H9 (cell line): ENCODE data around the gene POLN. TPM values are rescaled to one million over a fixed set of nuclear protein-coding genes. Genes with fewer than 3 reads are reported as not detected.
A peak's percentile ranks its signal among the peaks of the same experiment; 100 is the strongest.

Experiments used
- DNase-seq: peaks from one replicate; pipeline ENCODE4 v3.0.0-alpha.2; 2017
- H2AFZ ChIP-seq: one replicate; pipeline ENCODE4 v1.6.1; 2013; ENCODE audit warnings: mild to moderate bottlenecking, low read length, control low read depth, moderate library complexity
- H2AK5ac ChIP-seq: 2 replicates; pipeline ENCODE4 v1.6.1; 2013; ENCODE audit warnings: low read length, control low read depth, mixed read lengths; ENCODE audit not compliant: insufficient read length
- H2BK120ac ChIP-seq: one replicate; pipeline ENCODE4 v1.6.1; 2013; ENCODE audit warnings: low read depth, mild to moderate bottlenecking, low read length, control low read depth, inconsistent platforms; ENCODE audit not compliant: poor library complexity, severe bottlenecking
- H2BK12ac ChIP-seq: 2 replicates; pipeline ENCODE4 v1.6.1; 2013; ENCODE audit warnings: low read length, control low read depth, mixed read lengths, low read depth; ENCODE audit not compliant: insufficient read length
- H2BK15ac ChIP-seq: 2 replicates; pipeline ENCODE4 v1.6.1; 2013; ENCODE audit warnings: low read depth, low read length, control low read depth
- H2BK20ac ChIP-seq: one replicate; pipeline ENCODE4 v1.6.1; 2013; ENCODE audit warnings: low read depth, mild to moderate bottlenecking, low read length, control low read depth, inconsistent platforms; ENCODE audit not compliant: poor library complexity, severe bottlenecking
- H2BK5ac ChIP-seq: 2 replicates; pipeline ENCODE4 v1.6.1; 2013; ENCODE audit warnings: low read length, control low read depth, mixed read lengths; ENCODE audit not compliant: insufficient read length
- H3K14ac ChIP-seq: 2 replicates; pipeline ENCODE4 v1.6.1; 2013; ENCODE audit warnings: low read length, control low read depth; ENCODE audit not compliant: insufficient read depth
- H3K18ac ChIP-seq: 2 replicates; pipeline ENCODE4 v1.6.1; 2013; ENCODE audit warnings: low read depth, mild to moderate bottlenecking, mixed read lengths, low read length, control low read depth; ENCODE audit not compliant: insufficient read length
- H3K23ac ChIP-seq: 2 replicates; pipeline ENCODE4 v1.6.1; 2013; ENCODE audit warnings: low read length, control low read depth, mixed read lengths, low read depth; ENCODE audit not compliant: insufficient read length
- H3K23me2 ChIP-seq: 2 replicates; pipeline ENCODE4 v1.6.1; 2013; ENCODE audit warnings: low read depth, mild to moderate bottlenecking, mixed read lengths, low read length, control low read depth; ENCODE audit not compliant: insufficient read length, poor library complexity, severe bottlenecking
- H3K27ac ChIP-seq: 2 replicates; pipeline ENCODE4 v1.5.1; 2013; ENCODE audit warnings: low read length, control low read depth, mixed read lengths, low read depth; ENCODE audit not compliant: insufficient read length
- H3K27me3 ChIP-seq: 2 replicates; pipeline ENCODE4 v1.6.1; 2013; ENCODE audit warnings: low read length, control low read depth, inconsistent platforms; ENCODE audit not compliant: insufficient read depth
- H3K4ac ChIP-seq: 2 replicates; pipeline ENCODE4 v1.6.1; 2013; ENCODE audit warnings: low read depth, mild to moderate bottlenecking, control low read depth, inconsistent platforms, low read length, moderate library complexity
- H3K4me1 ChIP-seq: 2 replicates; pipeline ENCODE4 v1.6.1; 2013; ENCODE audit warnings: low read length, control low read depth, inconsistent platforms; ENCODE audit not compliant: insufficient read depth
- H3K4me2 ChIP-seq: 2 replicates; pipeline ENCODE4 v1.6.1; 2013; ENCODE audit warnings: low read length, control low read depth, mixed read lengths; ENCODE audit not compliant: insufficient read length, insufficient read depth
- H3K56ac ChIP-seq: 2 replicates; pipeline ENCODE4 v1.6.1; 2013; ENCODE audit warnings: low read depth, mild to moderate bottlenecking, mixed read lengths, low read length, control low read depth; ENCODE audit not compliant: insufficient read length
- H3K79me1 ChIP-seq: 2 replicates; pipeline ENCODE4 v1.6.1; 2013; ENCODE audit warnings: low read depth, mild to moderate bottlenecking, moderate library complexity, low read length, control low read depth, inconsistent platforms; ENCODE audit not compliant: insufficient read depth, poor library complexity, severe bottlenecking
- H3K79me2 ChIP-seq: 2 replicates; pipeline ENCODE4 v1.6.1; 2013; ENCODE audit warnings: low read length, control low read depth, inconsistent platforms; ENCODE audit not compliant: insufficient read depth
- H3K9ac ChIP-seq: 2 replicates; pipeline ENCODE4 v1.6.1; 2013; ENCODE audit warnings: low read length, control low read depth, mixed read lengths; ENCODE audit not compliant: insufficient read length; ENCODE audit errors: extremely low read depth
- H3K9me3 ChIP-seq: one replicate; pipeline ENCODE4 v1.6.1; 2013; ENCODE audit warnings: low read depth, low read length, inconsistent platforms; ENCODE audit not compliant: control insufficient read depth
- H3T11ph ChIP-seq: one replicate; pipeline ENCODE4 v1.6.1; 2013; ENCODE audit warnings: mild to moderate bottlenecking, low read length, control low read depth, inconsistent platforms
- H4K20me1 ChIP-seq: one replicate; pipeline ENCODE4 v1.6.1; 2013; ENCODE audit not compliant: control insufficient read depth, insufficient read length, insufficient read depth
- H4K5ac ChIP-seq: 2 replicates; pipeline ENCODE4 v1.6.1; 2013; ENCODE audit warnings: low read depth, mild to moderate bottlenecking, mixed read lengths, low read length, control low read depth; ENCODE audit not compliant: insufficient read length
- H4K8ac ChIP-seq: replicated peaks from 2 replicates; pipeline ENCODE4 v1.6.1; 2013; ENCODE audit warnings: low read length, control low read depth, mixed read lengths, low read depth; ENCODE audit not compliant: insufficient read length
- H4K91ac ChIP-seq: 2 replicates; pipeline ENCODE4 v1.6.1; 2013; ENCODE audit warnings: low read depth, mild to moderate bottlenecking, moderate library complexity, mixed read lengths, low read length, control low read depth; ENCODE audit not compliant: insufficient read length
- H3K27ac Mint-ChIP-seq, 3 experiments: 2 replicates in 2 of 3; 3 replicates in 1 of 3; pipeline ENCODE4 v1.8.0; 2020 to 2021; ENCODE audit warnings: mixed read lengths in 3 of 3, mild to moderate bottlenecking in 1 of 3, moderate library complexity in 1 of 3
- H3K27me3 Mint-ChIP-seq: 2 replicates; pipeline ENCODE4 v1.8.0; 2021; ENCODE audit warnings: low read depth, mild to moderate bottlenecking, moderate library complexity, mixed read lengths
- H3K36me3 Mint-ChIP-seq, 3 experiments: 2 replicates in 2 of 3; 3 replicates in 1 of 3; pipeline ENCODE4 v1.8.0; 2020 to 2021; ENCODE audit warnings: low read depth in 3 of 3, mixed read lengths in 3 of 3; ENCODE audit not compliant: insufficient read depth in 1 of 3
- H3K4me1 Mint-ChIP-seq, 2 experiments: 2 replicates each; pipeline ENCODE4 v1.8.0; 2020; ENCODE audit warnings: mixed read lengths in 2 of 2
- H3K4me3 Mint-ChIP-seq, 2 experiments: 2 replicates in 1 of 2; 3 replicates in 1 of 2; pipeline ENCODE4 v1.8.0; 2020 to 2021; ENCODE audit warnings: mild to moderate bottlenecking in 2 of 2, mixed read lengths in 2 of 2, moderate library complexity in 1 of 2
- H3K9me3 Mint-ChIP-seq, 2 experiments: 2 replicates in 1 of 2; 3 replicates in 1 of 2; pipeline ENCODE4 v1.8.0; 2020; ENCODE audit warnings: mild to moderate bottlenecking in 2 of 2, mixed read lengths in 2 of 2, moderate library complexity in 1 of 2
- WGBS: extraction: QIAGEN DNeasy Blood & Tissue Kit; methylation state at CpG from one replicate; pipeline ENCODE4 v1.1.7; 2013; ENCODE audit warnings: missing lambda C conversion rate, low lambda C conversion rate, mixed read lengths; ENCODE audit not compliant: insufficient read length; ENCODE audit errors: extremely low coverage; 5-methylcytosine and 5-hydroxymethylcytosine counted together
- total RNA-seq: library from RNA; stranded (reverse); gene quantifications from 2 replicates; pipeline ENCODE4 v1.2.1, GENCODE V29; 2021
- TF ChIP-seq, protein P1 (sequence below): fragments of 200-600 bp; sonication (generic); conservative IDR thresholded peaks from 3 replicates; pipeline ENCODE4 v1.8.0; 2021; ENCODE audit warnings: antibody characterized with exemption, mild to moderate bottlenecking

POLN gene
- total RNA-seq, 1 experiment from 2014 or later: 0.74 TPM

DNA sequence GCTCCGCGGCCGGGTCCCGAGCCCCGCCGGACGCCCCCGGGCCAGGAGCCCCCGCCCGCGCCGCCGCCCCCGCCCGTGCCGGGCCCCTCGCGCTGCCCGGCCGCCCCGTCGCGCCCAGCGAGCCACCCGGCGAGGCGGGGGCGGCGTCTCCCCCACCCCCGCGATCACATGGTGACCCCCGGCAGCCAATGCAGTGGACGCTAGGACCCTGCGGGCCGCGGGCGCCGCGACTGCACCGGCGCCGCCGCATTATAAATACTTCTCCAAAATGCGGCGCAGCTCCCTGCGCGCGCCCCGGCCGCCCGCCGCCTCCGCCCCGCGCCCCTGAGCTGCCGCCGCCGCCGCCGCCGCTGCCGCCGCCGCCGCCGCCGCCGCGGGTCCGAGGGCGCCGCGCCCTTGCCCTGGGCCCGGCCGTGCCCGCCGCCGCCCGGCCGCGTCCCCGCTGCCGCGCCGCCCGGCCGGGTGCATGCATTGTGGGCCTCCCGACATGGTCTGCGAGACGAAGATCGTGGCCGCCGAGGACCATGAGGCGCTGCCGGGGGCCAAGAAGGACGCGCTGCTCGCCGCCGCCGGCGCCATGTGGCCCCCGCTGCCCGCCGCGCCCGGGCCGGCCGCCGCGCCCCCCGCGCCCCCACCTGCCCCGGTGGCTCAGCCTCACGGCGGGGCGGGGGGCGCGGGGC is 182.7 kb downstream of the POLN start, which contains the start of gene NAT8L:
TSS of gene NAT8L (plus strand) at position 282 of the 680 bp plus-strand sequence. CDS start at position 467, 185 bp downstream.
- H3K4me2 ChIP-seq: peak within 1 kb of the TSS; percentile 63
- H3K27me3 Mint-ChIP-seq: peaks cover 62% of the 10 kb centered on the region
- DNase-seq: peak; percentile 52
- peaks cover 2 to 9% of the 10 kb centered on the region in 2 experiments for H3K4me1 Mint-ChIP-seq
- no peak within 1 kb of the TSS for H4K91ac ChIP-seq
- H3K4me3 Mint-ChIP-seq: peak within 1 kb of the TSS; percentile 50 to 72
- no peaks in the 10 kb centered on the region for H3K9me3 ChIP-seq
- no peak within 1 kb of the TSS for H2BK5ac ChIP-seq
- no peak within 1 kb of the TSS for H3K18ac ChIP-seq
- H2BK120ac ChIP-seq: no peak within 1 kb of the TSS
- no peak within 1 kb of the TSS for H3K4ac ChIP-seq
- H3K27ac Mint-ChIP-seq: no peak within 1 kb of the TSS
- no peak within 1 kb of the TSS for H3K9ac ChIP-seq
- H3K27ac ChIP-seq: no peak within 1 kb of the TSS
- no peak within 1 kb of the TSS for H2AK5ac ChIP-seq
- no peaks in the 10 kb centered on the region for H3K79me2 ChIP-seq
- H3K27me3 ChIP-seq: peaks cover 21% of the 10 kb centered on the region
- H3K23me2 ChIP-seq: peaks cover 8% of the 10 kb centered on the region
- H3K36me3 Mint-ChIP-seq: no peaks in the 10 kb centered on the region; a peak in 1 of 7 replicates
- H2BK12ac ChIP-seq: no peak within 1 kb of the TSS
- H2AFZ ChIP-seq: no peak within 1 kb of the TSS
- H3K79me1 ChIP-seq: no peaks in the 10 kb centered on the region
- no peak within 1 kb of the TSS for H4K5ac ChIP-seq
- H3T11ph ChIP-seq: no peak within 1 kb of the TSS
- WGBS: no CpG with 5 or more reads among the region's 119 CpGs
- H2BK15ac ChIP-seq: no peak within 1 kb of the TSS
- no peak within 1 kb of the TSS for H4K8ac ChIP-seq
- no peaks in the 10 kb centered on the region; a peak in 1 of 5 replicates for H3K9me3 Mint-ChIP-seq
- TF ChIP-seq, protein P1, sequence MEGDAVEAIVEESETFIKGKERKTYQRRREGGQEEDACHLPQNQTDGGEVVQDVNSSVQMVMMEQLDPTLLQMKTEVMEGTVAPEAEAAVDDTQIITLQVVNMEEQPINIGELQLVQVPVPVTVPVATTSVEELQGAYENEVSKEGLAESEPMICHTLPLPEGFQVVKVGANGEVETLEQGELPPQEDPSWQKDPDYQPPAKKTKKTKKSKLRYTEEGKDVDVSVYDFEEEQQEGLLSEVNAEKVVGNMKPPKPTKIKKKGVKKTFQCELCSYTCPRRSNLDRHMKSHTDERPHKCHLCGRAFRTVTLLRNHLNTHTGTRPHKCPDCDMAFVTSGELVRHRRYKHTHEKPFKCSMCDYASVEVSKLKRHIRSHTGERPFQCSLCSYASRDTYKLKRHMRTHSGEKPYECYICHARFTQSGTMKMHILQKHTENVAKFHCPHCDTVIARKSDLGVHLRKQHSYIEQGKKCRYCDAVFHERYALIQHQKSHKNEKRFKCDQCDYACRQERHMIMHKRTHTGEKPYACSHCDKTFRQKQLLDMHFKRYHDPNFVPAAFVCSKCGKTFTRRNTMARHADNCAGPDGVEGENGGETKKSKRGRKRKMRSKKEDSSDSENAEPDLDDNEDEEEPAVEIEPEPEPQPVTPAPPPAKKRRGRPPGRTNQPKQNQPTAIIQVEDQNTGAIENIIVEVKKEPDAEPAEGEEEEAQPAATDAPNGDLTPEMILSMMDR: no peak
- H4K20me1 ChIP-seq: peaks cover 2% of the 10 kb centered on the region
- H3K4me1 ChIP-seq: no peaks in the 10 kb centered on the region
- no peak within 1 kb of the TSS for H2BK20ac ChIP-seq
- no peak within 1 kb of the TSS for H3K23ac ChIP-seq
- no peak within 1 kb of the TSS for H3K56ac ChIP-seq
- peak within 1 kb of the TSS; percentile 80; the same call in 1 of the 2 replicates for H3K14ac ChIP-seq
